DMS 273 (cell line): Measurements from ENCODE around the gene WDR55.
"Not testable (repeated sequence)": the region's sequence is repeated elsewhere in the genome, so short reads cannot be mapped to it uniquely, and the experiment has no call there.

ENCODE experiments used
- DNase-seq: peaks from one replicate; lab custom pipeline; 2025; ENCODE audit not compliant: unreplicated experiment; lab: John Stamatoyannopoulos, UW

The WDR55 gene

DNA sequence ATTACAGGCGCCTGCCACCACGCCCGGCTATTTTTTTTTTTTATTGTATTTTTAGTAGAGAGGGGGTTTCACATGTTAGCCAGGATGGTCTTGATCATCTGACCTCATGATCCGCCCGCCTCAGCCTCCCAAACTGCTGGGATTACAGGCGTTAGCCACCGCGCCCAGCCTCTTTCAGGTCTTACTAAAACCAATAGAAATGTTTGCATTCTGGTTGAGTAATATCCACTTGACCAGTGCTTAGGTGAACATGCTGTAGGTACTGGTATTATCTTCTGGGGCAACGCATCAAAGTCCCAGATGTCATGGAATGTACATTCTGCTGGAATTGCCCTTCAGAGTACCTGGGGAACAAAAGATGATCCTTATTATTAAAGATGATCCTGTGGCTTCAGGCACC lies 44.1 kb downstream of the WDR55 start:
- DNase-seq = not testable (repeated sequence)

DNA sequence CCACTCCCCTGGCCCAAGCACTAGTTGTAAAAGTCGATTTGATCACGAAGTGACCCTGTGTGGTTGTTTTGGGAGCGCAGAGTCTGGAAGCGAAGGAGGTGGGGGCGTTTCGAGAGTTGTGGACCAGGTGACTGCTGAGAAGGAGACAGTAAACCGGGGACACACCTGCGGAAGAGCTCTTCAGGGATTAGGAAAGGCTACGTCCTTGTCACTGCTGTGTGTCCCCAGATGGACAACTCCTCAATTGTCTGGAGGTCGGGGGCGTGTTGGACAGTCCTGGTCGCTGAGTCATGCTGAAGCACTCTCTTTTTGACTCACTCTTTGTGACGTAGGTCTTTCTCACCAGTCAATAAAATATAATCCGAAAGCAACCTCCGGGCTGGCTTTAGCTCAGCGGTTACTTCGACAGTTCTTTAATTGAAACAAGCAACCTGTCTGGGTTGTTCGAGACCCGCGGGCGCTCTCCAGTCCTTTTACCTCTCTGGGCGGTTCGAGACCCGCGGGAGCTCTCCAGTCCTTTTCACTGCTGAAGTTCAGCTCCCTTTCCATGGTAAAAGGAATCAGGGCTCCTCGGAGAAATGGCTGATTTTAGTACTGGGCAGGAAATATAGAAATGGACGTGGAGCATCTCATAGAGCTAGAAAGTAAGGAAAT lies 46.3 kb downstream of the WDR55 start:
- peak; percentile 96 for DNase-seq

DNA sequence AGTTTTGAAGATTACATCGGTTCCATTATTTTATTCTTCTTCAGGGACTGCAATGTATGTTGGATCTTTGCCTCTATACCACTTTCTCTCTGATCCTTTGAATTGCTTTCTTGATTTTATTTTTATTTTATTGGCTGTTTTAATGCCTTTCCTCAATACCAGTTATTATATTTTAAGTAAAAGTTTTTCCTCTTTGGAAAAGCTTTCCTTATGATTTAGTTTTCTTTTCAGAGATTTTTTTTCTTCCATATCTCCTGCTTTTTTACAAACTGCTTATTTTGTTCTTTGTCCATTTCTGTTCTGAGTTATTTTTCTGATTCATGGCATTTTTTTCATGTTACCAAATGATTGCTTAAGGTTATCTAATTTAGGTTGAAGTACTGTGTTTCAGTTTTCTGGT lies 47.1 kb downstream of the WDR55 start:
- DNase-seq = no peak

DNA sequence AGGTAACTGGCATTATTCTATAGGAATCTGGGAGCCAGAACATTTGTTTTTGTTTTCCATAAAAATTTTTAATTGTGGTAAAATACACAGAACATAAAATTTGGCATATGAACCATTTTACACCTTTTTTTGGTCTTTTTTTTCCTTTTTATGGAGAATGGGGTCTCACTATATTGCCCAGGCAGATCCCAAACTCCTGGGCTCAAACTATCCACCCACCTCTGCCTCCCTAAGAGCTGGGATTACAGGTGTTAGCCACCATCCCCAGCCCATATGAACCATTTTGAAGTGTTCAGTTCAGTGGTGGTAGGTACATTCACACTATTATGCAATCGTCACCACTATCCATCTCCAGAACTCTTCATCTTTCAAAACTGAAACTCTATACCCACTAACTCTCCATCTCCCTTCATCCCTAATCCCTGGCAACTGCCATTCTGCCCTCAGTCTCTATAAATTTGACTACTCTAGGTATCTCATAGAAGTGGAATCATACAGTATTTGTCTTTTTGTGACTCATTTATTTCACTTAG lies 48.9 kb downstream of the WDR55 start:
- DNase-seq = no peak

DNA sequence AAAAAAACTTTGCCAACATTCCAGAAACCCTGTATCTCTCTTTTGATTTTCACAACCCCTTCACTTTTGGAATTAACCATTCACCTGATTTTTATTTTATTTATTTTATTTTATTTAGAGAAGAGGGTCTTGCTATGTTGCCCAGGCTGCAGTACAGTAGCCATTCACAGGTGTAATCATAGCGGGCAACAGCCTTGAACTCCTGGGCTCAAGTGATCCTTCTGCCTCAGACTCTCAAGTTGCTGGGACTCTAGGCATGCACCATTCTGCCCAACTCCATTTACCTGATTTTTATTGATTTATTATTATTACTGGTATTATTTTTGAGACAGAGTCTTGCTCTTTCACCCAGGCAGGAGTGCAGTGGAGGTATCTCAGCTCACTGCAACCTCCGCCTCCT lies 51.5 kb downstream of the WDR55 start:
- DNase-seq = not testable (repeated sequence)

DNA sequence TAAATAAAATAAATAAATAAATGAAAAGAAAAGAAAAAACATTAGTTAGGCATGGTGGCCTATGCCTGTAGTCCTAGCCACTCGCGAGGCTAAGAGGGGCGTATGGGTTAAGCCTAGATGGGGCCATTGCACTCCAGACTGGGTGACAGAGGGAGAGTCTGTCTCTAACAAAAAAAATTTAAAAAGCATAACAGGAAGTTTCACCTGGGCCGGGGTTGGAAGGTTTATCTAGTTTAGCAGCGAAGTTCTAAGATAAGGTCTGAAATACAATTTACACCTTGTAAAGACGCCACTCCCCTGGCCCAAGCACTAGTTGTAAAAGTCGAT lies 53.5 kb downstream of the WDR55 start:
- no peak for DNase-seq

DNA sequence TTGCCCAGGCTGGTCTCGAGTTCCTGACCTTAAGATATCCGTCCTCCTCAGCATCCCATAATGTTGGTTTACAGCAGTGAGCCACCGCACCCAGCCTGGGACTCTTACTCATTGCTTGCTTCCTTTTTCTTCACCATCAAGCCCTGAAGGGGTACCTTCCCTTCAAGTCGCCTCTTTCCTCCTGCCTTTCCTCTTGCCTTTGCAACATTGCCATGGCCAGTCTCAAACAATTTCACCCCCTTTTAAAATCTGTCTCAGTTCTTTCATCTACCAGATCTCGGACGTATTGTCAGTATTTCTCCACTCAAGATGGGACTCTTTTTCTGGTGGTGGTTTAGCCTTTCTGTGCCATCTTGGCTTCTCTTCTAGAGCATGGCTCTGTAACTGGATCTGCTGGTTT lies 56.0 kb downstream of the WDR55 start:
- peak; percentile 32 for DNase-seq

DNA sequence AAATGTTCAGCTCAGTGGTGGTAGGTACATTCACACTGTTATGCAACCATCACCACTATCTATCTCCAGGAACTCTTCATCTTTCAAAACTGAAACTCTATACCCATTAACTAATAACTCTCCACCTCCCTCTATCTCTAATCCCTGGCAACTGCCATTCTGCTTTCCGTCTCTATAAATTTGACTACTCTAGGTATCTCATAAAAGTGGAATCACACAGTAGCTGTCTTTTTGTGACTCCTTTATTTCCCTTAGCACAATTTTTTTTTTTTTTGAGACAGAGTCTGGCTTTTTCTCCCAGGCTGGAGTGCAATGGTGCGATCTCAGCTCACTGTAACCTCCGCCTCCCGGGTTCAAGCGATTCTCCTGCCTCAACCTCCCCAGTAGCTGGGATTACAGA lies 56.7 kb downstream of the WDR55 start:
- not testable (repeated sequence) for DNase-seq
